Measurements from ENCODE around the gene LNX1.

LNX1 gene

GRCh38 chr4:53518807-53519206 lies 72.5 kb downstream of the LNX1 start:
- DNase-seq (ENCODE audit: low read depth, low spot score), result no peak
- no peak overlapping the region for H3K4me3 ChIP-seq (ENCODE audit: low read depth, low read length)
- in situ Hi-C loops (cut with HindIII; ENCODE audit: low sequenced_read_pairs), result no loop called here
- TF ChIP-seq CTCF (IDR thresholded peaks at IDR 0.05; ENCODE audit: low read depth, low read length), result no peak

- no peak overlapping the region for H3K4me3 ChIP-seq (ENCODE audit: low read depth, low read length)
- no peak for TF ChIP-seq CTCF (IDR thresholded peaks at IDR 0.05; ENCODE audit: low read depth, low read length)
- DNase-seq (ENCODE audit: low read depth, low spot score), result no peak
- in situ Hi-C loops (cut with HindIII; ENCODE audit: low sequenced_read_pairs), result no loop called here
These were observed 76.2 kb downstream of the LNX1 start for GRCh38 chr4:53515076-53515475.

- no peak overlapping the region for H3K4me3 ChIP-seq (ENCODE audit: low read depth, low read length)
- DNase-seq (ENCODE audit: low read depth, low spot score), result no peak
- in situ Hi-C loops (cut with HindIII; ENCODE audit: low sequenced_read_pairs), result no loop called here
- no peak for TF ChIP-seq CTCF (IDR thresholded peaks at IDR 0.05; ENCODE audit: low read depth, low read length)
These were observed 76.8 kb downstream of the LNX1 start for GRCh38 chr4:53514509-53514908.

GRCh38 chr4:53512608-53513007 lies 78.7 kb downstream of the LNX1 start:
- in situ Hi-C loops (cut with HindIII; ENCODE audit: low sequenced_read_pairs), result no loop called here
- DNase-seq (ENCODE audit: low read depth, low spot score), result no peak
- H3K4me3 ChIP-seq (ENCODE audit: low read depth, low read length), result no peak overlapping the region
- TF ChIP-seq CTCF (IDR thresholded peaks at IDR 0.05; ENCODE audit: low read depth, low read length), result no peak

- no peak overlapping the region for H3K4me3 ChIP-seq (ENCODE audit: low read depth, low read length)
- no peak for DNase-seq (ENCODE audit: low read depth, low spot score)
- in situ Hi-C loops (cut with HindIII; ENCODE audit: low sequenced_read_pairs), result no loop called here
- no peak for TF ChIP-seq CTCF (IDR thresholded peaks at IDR 0.05; ENCODE audit: low read depth, low read length)
These were observed 80.3 kb downstream of the LNX1 start for GRCh38 chr4:53511014-53511413.

GRCh38 chr4:53510321-53510720 lies 81.0 kb downstream of the LNX1 start:
- no peak overlapping the region for H3K4me3 ChIP-seq (ENCODE audit: low read depth, low read length)
- no peak for DNase-seq (ENCODE audit: low read depth, low spot score)
- in situ Hi-C loops (cut with HindIII; ENCODE audit: low sequenced_read_pairs), result no loop called here
- TF ChIP-seq CTCF (IDR thresholded peaks at IDR 0.05; ENCODE audit: low read depth, low read length), result no peak

GRCh38 chr4:53508446-53508845 lies 82.8 kb downstream of the LNX1 start:
- in situ Hi-C loops (cut with HindIII; ENCODE audit: low sequenced_read_pairs), result no loop called here
- H3K4me3 ChIP-seq (ENCODE audit: low read depth, low read length), result no peak overlapping the region
- no peak for TF ChIP-seq CTCF (IDR thresholded peaks at IDR 0.05; ENCODE audit: low read depth, low read length)
- DNase-seq (ENCODE audit: low read depth, low spot score), result peak; percentile 82
